Adrenal gland (tissue), 5 donors: ENCODE measurements around the gene RALGAPB.

Experiments
- CTCF ChIP-seq, 6 experiments: fragments of 450-650 bp in 4 of 6; fragments of 200-600 bp in 2 of 6; sonication (generic) in 1 of 6; IDR thresholded peaks; 1 replicate in 5 of 6; 2 replicates in 1 of 6; pipeline versions ENCODE4 v1.5.1 to v1.8.0; 2016 to 2021; ENCODE audit warnings: antibody characterized with exemption in 6 of 6, mild to moderate bottlenecking in 2 of 6, moderate library complexity in 1 of 6
- POLR2A ChIP-seq, 2 donors: fragments of 450-650 bp; IDR thresholded peaks; one replicate each; pipeline ENCODE4 v1.6.1; 2017; ENCODE audit warnings: antibody characterized with exemption in 2 of 2, mild to moderate bottlenecking in 2 of 2, moderate library complexity in 1 of 2
- donor health status: DM: no; HTN: no; CAD: no.

GRCh38 chr20:38563802-38564431 is 91.3 kb downstream of the RALGAPB start:
- no peak for TF ChIP-seq POLR2A (IDR thresholded peaks at IDR 0.05)
- no peak for TF ChIP-seq CTCF (IDR thresholded peaks at IDR 0.05)
